Sigmoid colon (tissue), 4 donors: ENCODE data around the gene BRD2.

Experiments used
- CTCF ChIP-seq, 4 experiments: fragments of 450-650 bp in 3 of 4; fragments of 200-600 bp in 1 of 4; IDR thresholded peaks; one replicate each; pipeline ENCODE4 v1.5.1; 2016 to 2019; ENCODE audit warnings: antibody characterized with exemption in 4 of 4, mild to moderate bottlenecking in 3 of 4, moderate library complexity in 2 of 4
- EP300 ChIP-seq, 4 donors: sonication (generic); formaldehyde crosslinking; IDR thresholded peaks; one replicate each; pipeline ENCODE4 v1.6.1; 2017; ENCODE audit warnings: antibody characterized with exemption in 4 of 4
- POLR2A ChIP-seq, 2 donors: fragments of 450-650 bp; IDR thresholded peaks; one replicate each; pipeline ENCODE4 v1.6.1; 2016; ENCODE audit warnings: antibody characterized with exemption in 2 of 2, mild to moderate bottlenecking in 2 of 2, moderate library complexity in 2 of 2

- TF ChIP-seq CTCF (IDR thresholded peaks at IDR 0.05) (no peak), EP300 (IDR thresholded peaks at IDR 0.05) (no peak), POLR2A (IDR thresholded peaks at IDR 0.05) (no peak)
These were observed 22.4 kb upstream of the BRD2 start for GRCh38 chr6:32945953-32946352.
